ENCODE results near the gene MTTP.

GRCh38 chr4:99634742-99635360, 60.2 kb downstream of the MTTP start:
- TF ChIP-seq CTCF (IDR thresholded peaks at IDR 0.05) (no peak), POLR2A (IDR thresholded peaks at IDR 0.05) (no peak)
